Fibroblast of upper back skin (primary cell): ENCODE measurements around the gene IL1RAPL1.

ENCODE experiments used
- DNase-seq: peaks from one replicate; pipeline ENCODE4 v3.0.0-alpha.2; 2013

Gene IL1RAPL1

DNA sequence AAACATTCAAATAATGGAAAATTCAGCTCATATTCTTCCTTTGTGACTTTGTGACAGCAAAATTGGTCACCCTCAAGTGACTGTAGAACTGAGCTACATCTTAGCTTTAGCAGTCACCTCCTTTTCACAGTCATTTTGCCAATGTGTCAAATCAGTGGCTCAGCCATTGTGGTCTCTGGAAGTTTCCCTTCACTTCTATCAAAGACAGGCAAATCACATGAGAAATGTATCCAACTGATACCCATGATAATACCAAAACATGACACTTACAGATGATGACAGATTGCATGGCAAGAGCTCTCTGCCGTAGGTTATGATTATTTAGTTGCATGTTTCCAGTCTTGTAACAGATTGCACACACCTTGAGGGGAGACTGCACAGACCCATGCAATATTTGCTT, 1078.3 kb downstream of the IL1RAPL1 start:
- no peak for DNase-seq

DNA sequence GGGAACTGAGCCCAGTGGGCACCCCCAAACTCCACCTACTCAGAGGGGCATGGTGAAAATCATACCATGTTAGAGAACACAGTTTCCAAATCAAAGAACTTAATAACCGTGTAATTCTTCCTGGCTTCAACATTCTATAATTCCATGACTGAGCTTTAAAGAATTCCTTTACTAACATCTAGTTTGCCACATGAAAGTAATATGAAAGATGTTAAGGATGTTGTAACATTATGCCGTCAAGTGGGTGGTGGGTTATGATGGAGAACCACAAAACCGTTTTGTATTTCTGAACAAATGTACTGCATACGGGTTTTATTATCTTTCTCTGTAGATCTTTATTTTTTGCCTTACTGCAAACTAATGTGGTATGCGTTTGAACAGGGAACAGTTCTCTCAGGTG, 1079.1 kb downstream of the IL1RAPL1 start:
- peak; percentile 80 for DNase-seq

DNA sequence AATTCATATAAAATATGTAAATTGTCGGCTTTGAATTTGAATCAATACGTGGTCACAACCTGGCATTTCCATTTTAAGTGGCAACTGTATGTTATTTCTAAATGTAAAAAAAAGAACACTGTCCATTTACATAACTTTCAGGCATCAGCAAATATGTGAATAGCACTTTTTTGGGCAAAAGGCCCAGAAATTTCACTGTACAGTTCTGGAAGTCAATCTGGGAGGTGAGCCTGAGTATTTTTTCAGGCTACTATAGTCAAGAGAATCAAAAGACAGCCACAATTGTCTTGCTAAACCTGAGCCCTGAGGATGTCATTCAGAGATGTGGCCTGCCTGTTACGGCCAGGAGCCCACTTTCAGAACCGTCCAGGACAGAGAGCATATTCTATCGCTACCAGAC, 1084.2 kb downstream of the IL1RAPL1 start:
- DNase-seq, result peak; percentile 69

DNA sequence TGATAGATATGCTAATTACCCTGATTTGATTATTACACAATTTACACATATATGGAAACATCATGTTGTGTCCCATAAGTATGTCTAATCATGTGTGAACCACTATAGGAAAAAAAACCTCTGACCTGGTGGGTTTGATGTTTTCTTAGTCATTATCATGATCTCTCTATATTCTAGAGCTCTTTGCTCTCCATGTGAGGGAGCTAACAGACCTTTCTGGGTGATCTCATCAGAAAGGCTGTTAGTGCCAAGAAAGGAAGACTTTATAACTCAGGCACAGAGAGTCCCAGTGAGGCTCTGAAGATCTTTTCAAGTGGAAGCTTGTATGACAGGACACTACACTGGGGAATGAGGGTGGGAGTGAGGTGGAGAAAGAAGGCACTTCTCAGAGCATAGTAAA, 1100.4 kb downstream of the IL1RAPL1 start:
- DNase-seq, result peak; percentile 65

DNA sequence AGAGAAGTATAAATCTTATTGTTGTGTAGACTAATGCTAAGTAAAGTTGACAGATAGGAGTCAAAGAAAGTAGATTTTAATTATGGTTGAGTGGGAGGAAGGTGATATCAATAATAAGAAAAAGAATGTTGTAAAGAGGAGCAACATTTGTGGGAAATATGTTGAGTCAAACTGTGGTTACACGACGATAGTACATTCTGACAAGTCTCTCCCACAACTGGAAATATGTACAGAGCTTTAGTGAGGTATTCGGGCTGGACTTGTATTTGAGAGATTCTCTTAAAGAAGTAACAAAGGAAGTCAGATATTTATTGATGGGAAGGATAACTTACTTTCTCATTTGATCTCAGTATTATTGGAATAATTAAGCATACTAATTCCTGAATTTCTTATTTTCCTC, 1102.8 kb downstream of the IL1RAPL1 start:
- peak; percentile 65 for DNase-seq

DNA sequence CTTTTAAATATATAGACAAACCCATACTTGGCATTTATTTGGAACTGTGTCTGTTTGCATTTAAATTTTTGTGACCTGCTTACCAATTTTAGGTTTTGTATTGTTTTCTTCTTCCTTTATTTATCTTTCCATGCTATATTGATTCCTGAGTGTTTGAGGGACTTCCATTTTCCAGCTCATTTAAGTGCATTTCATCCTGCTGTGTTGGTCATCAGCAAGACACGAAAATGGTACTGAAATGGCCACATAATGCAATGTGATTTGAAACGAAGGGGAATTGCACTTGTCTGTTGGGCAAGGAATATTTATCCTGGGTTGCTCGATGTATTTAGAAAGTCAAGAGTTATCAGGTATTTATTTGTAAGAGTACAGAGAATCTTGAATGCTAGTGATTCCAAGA, 1103.8 kb downstream of the IL1RAPL1 start:
- DNase-seq, result no peak

DNA sequence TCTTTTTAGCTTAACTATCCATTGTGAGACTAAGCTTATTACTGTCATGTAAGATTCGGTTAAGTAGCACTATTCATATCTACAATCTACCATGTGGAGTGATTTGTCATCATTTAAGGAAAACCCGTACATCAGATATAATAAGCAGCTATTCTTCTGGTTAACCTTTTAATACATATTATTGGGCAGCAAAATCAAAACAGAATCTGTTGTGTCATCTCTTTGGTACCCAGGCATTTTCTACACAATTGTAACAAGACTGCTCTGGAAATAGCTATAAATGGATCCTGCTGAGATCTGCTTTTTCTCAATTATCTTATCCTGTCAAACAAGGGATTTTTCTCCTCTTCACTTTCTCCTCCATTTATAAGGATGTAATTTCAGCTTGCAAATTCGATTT, 1106.7 kb downstream of the IL1RAPL1 start:
- DNase-seq, result no peak

DNA sequence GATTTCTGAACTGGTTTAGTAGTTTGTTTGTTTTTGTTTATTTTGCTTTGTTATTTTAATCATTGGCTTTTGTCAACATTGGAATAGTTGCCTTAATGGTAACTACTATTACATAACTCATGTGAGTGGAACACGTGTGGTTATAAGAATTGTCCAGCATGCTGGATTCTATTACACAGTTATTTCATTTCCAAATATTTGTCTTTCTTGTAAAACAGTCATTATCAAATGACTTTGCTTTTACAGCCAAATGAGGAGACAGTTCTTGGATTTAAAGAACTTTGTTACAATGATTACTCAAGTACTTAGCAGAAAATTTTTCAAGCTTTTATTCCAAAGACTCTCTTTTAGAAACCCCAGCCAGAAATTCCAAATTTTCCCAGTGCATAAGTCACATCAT, 1112.0 kb downstream of the IL1RAPL1 start:
- DNase-seq, result no peak

DNA sequence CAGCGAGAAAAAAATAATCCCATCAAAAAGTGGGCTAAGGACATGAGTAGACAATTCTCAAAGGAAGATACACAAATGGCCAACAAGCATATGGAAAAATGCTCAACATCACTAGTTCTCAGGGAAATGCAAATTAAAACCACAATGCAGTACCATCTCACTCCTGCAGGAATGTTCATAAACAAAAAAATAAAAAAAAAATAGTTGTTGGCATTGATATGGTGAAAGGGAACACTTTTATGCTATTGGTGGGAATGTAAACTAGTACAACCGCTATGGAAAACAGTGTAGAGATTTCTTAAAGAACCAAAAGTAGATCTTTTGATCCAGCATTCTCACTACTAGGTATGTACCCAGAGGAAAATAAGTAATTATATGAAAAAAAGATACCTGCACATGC, 1119.8 kb downstream of the IL1RAPL1 start:
- DNase-seq, result no peak

DNA sequence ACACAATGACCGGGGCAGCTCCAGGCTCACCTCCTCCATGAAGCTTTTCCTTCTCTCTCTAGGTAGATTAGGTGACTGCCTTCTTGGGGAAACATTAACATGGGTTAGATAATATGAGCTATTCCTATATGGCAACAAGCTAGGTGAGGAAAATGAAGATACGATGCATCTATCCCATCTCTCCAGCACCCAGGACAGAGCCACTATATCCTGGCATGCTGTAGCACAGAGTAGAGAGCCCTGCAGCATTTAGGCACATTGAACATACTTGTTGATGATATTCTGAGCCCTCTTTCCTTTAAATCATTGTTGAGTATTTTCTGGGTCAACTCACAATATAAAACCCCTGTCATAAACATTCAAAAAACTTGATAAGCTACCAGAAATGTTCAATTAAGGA, 1133.9 kb downstream of the IL1RAPL1 start:
- no peak for DNase-seq

DNA sequence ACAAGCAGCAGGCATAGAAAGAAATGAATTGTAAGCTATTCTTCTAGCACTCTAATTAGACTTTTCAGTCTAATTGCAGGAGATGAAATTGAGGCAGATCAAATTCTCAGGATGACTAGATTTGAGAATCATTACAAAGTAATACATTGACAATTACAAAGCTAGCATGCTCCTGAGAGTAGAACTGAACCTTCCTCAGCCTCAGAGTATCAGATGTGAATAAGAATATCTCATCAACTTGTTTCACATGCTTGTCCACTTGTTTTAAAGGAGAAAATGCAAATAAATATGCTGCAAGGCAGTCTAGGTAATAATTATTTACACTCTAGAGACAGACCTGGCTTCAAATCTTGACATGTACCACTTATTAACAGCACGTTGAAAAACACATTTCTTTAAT, 1137.1 kb downstream of the IL1RAPL1 start:
- no peak for DNase-seq

DNA sequence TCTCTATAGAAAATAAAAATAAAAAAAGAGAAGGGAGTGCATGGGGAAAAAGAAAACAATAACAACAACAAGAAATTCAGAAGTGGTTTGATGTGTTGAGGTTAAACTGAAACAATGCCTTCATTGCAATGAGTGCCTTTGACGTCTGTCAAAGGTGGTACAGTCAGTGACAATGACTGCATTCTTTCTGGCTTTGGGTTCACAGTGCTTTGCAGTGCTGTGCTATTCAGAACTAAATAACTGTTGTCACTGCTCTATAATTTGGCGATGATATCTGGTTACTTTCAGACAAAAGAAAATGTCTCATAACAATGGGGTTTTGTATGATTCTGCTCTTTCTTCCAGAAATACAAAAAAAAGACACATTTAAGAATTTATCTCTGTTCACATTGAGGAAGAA, 1139.6 kb downstream of the IL1RAPL1 start:
- DNase-seq, result no peak

DNA sequence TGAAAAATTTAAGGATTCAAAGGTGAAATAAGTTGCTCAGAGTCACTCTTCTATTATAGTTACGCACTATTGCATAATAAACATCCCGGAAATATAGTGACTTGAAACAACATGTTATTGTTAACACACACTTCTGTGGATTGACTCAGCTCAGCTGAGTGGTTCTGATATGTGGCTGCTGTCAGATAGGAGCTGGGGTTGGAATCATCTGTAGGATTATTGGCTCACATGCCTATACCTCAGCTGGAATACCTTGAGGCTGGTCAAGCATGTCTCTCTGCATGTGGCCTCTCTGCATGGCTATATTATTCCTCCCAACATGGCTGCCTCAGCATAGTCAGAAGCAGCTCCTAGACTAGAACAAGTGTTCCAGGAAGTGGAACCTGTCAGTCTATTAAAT, 1141.4 kb downstream of the IL1RAPL1 start:
- no peak for DNase-seq

DNA sequence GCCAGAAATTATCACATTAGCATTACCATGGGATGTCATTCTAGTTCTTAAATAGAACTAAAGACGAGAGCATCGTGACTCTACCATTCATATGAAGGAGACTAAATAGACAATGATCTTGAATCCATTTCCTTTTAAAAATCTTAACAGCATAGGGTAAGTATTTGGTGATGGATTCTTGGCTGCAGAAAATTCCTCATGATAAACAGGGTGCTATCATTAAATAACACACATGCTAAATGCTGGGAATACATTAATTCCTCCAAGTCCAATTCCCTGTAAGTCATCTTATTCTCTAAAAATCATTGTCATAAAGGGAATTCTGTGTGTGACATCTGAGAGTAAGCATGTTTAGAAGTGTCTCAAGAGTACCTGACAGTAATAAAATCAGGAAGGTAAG, 1157.7 kb downstream of the IL1RAPL1 start:
- no peak for DNase-seq

DNA sequence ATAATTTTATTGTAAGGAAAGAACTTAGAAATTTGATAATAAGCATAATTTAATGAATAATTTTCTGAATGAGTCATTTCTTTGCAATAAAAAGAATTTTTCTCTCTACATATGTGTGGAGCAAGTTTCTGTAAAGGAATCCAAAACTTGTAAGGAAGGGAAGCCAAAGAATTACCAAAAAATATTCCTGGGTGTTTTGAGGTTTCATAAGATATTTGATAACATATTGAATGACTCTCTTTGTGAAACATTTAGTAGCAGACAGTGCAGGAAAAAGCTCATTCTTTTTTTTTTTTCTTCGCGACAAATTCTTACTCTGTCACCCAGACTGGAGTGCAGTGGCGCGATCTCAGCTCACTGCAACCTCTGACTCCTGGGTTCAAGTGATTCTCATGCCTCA, 1159.1 kb downstream of the IL1RAPL1 start:
- DNase-seq, result peak; percentile 74

DNA sequence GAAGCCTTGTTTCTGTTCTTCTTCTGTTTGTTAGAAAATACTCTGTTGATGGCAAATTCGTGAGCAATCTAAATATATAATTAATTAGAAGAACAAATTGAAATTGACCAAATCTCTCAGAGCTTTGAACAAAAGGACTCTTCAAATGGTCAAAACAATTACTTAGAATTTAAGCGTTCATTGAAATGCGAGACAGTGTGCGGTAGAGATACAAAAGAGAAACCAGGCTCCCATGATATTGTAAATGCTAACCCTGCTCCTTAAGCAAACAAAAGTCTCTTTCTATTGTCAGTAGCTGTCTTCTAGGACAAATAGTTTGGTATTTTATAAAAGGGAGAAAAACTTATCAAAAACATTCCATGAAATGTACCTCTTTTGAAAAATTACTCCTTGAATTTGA, 1174.8 kb downstream of the IL1RAPL1 start:
- DNase-seq, result no peak

DNA sequence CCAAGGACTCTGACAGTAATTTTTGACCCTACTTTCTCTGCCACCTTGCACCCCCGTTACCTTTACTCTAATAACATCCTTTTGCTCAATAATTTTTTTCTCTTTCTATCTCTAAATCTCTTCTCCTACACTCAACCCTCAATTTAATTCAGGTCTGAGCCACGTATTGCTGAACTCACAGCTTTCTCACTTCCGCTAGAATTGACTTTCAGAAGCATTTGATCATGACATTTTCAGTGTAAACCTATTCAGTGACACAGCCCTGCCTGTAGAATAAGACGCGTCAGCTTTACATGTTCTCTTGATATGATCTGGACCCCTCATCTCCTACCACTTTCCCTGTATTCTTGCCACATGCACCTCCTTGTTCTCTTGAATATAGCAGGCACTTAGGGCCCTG, 1188.6 kb downstream of the IL1RAPL1 start:
- DNase-seq, result no peak

DNA sequence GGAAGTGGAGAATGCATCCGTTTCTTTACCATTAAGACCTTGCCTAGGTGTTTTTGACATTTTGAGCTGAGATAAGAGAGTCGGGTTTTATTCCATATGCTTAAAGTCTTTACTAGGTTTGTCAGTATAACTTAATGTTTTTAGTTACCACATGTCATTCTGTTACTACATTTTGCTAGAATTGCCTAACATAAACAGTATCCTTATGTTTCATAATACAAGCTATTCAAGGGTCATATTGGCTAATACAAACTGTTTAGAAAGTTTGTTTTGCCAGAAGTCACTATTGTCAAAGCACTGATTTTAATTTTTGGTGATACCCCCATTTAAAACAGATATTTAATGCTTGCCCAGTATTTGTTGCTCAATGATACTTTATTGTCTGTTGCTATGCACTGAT, 1200.4 kb downstream of the IL1RAPL1 start:
- DNase-seq, result no peak

DNA sequence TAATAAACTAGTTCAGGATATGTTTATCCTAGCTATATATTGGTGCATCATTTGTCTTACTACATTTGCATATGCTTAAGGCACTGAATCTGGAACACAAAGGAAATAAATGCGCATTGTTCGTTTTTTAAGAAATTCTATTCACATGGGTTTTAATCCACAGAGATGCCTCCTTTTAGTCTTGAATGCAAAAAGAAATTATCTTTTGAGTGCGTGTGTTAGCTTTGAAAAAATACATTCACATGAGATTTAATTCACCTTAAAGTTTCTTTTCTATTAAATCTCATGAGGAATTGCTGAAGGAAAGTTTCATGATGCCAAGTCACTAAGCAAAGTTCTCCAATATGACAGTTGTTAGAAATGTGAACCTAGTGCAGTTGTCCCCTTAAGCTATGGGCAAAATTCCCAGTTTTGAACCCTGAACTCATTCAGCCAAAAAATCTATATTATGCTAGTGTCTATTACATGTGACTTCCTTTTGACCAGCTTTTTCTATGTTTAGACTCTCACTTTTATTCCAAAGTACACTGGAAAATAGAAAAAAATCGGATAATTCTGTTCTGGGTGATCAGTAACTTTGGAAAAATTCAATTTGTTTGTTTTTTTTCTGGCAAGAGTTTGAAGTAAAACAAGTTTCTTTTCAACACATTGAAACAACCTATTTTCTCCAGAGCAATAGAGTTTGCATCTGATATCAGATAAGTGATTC, 1201.9 kb downstream of the IL1RAPL1 start:
- no peak for DNase-seq

DNA sequence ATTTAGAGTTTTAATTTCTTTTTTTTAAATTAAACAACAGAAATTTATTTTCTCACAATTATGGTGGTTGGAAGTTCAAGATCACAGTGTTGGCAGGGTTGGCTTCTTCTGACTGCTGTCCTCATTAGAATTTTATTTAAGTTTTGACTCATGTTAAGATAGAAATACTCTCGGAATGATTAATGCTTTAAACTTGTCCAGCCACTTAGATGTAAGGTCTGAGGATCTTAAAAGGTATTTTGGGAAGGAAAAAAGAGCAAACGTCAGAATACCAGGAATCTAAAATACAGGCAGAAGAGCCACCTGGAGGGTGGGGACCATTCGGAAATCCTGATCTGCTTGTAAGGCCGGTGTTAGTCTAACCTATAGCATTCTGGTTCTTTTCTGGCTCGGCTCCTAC, 1205.1 kb downstream of the IL1RAPL1 start:
- no peak for DNase-seq

DNA sequence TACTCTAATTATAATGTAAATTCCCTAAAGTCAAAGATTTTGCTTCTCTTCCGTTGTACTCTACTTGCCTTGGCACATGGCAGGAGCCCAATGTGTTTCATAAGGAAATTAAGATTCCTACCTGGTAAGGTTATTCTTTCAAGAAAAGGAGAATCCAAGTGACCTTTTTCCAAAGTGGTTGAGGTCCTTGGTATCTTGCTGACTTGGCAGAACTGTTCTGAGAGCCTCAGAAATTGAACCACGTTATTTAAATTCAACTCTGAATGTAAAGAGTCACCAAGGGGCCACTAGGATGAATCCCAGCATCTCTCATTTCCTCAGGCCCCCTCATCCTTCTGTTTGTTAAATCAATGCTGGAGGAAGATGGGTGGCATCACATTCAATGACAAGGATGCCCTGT, 1209.9 kb downstream of the IL1RAPL1 start:
- DNase-seq, result no peak

DNA sequence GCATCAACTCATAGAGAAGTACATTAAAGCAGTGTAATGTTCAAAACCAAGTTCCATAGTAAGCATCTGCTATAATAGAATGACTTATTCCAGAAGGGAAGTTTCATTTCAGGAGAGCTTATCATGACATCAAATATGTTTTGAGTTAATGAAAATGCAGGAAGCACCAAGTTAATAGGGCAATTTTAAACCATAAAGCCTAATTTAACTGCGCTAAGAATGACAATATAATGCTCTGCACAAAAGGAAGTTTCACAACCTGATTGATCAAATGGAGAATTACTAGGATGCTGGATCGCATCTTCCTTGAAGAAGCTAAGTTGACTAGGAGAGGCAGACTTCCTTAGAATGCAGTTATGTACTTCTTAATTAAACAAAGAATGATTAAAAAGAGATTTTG, 1211.2 kb downstream of the IL1RAPL1 start:
- DNase-seq, result no peak

DNA sequence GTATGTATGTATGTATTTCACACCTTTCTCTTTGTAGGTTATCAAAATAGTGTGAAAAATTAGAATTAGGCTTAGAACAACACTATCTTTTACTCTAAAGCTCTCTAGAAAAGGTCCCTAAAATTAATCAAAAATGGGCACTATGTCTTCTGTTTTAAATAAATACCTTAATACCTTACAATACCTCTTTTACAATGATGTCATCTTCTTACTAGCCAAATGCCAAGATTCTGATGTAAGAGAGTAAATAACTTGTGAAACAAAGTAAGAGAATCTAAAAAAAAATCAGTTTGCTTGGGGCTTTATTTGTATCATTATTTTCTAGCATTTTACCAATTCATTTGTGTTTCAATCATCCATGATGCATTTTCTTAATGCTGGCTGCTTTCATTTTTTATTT, 1225.9 kb downstream of the IL1RAPL1 start:
- DNase-seq, result no peak

DNA sequence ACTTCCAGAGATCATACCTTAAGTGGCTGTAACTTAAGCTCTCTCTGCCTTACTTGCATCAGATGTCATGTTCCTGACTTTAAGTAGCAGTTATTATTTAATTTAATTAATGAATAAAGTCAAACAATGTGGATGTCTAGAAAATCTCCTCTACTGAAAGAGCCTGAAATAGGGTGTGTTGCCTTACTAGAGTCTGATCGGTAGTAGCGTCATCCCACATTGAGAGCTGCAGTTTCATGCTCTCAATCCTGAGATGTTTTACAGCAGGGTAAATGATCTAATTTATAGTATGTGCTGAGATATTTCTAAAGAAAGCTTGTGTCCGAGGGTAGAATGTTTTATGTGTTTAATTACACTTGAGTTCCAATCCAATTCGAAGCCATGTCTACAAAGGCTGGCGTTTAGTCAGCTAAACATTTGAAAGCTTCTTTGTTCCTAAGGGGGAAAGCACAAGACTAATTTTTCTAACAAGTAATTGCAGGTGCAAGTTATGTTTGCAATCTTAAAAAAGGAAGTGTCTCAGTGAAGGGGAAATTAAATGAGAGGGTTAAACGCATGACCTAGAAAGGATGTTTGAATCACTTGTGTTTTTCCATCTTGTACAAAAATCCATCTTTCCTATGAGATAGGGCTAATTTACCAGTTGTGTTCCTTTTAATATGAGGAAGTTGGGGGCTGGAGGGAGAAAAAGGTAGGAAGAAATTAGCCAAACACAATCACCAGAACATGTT, 1237.1 kb downstream of the IL1RAPL1 start:
- DNase-seq, result no peak

DNA sequence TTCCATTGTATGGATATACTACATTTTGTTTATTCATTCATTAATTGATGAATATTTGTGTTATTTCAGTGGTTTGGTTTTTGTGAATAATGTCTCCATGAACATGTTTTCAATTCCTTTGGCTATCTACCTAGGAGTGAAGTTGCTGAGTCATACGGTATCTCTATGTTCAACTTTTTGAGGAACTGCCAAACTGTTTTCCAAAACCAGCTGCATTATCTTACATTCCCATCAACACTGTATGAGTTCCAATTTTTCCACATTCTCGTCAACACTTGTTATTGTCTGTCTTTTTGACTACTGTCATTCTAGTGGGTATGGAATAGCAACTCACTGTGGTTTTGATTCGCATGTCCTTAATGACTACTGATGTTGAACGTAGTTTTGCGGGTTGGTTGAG, 1239.5 kb downstream of the IL1RAPL1 start:
- peak; percentile 75 for DNase-seq
